Loucy (cell line): ENCODE results near the gene RNPEPL1.
A peak's percentile ranks its signal among the peaks of the same experiment; 100 is the strongest.

ENCODE experiments used
- H2AFZ ChIP-seq: fragments of 200-600 bp; sonication (generic); 2 replicates; pipeline ENCODE4 v1.6.0; 2016; ENCODE audit warnings: antibody characterized with exemption, mild to moderate bottlenecking, low read length, moderate library complexity
- H3F3A ChIP-seq: fragments of 200-600 bp; 2 replicates; pipeline ENCODE4 v1.6.0; 2016; ENCODE audit warnings: antibody characterized with exemption, low read depth, mild to moderate bottlenecking
- H3K27me3 ChIP-seq: fragments of 200-600 bp; sonication (generic); 2 replicates; pipeline ENCODE4 v1.6.1; 2014; ENCODE audit warnings: low read length, mild to moderate bottlenecking; ENCODE audit not compliant: insufficient read depth, poor library complexity, severe bottlenecking
- H3K36me3 ChIP-seq: fragments of 200-600 bp; sonication (generic); 2 replicates; pipeline ENCODE4 v1.6.1; 2016; ENCODE audit warnings: low read length; ENCODE audit not compliant: insufficient read depth
- H3K4me1 ChIP-seq: fragments of 200-600 bp; sonication (generic); 2 replicates; pipeline ENCODE4 v1.5.1; 2014; ENCODE audit warnings: low read length, mild to moderate bottlenecking; ENCODE audit not compliant: insufficient read depth, poor library complexity, severe bottlenecking
- H3K4me2 ChIP-seq: fragments of 200-600 bp; sonication (generic); 2 replicates; pipeline ENCODE4 v1.6.0; 2014; ENCODE audit warnings: antibody characterized with exemption, low read length, low read depth, mild to moderate bottlenecking; ENCODE audit not compliant: poor library complexity, severe bottlenecking
- H3K4me3 ChIP-seq: fragments of 200-600 bp; sonication (generic); 2 replicates; pipeline ENCODE4 v1.5.1; 2014; ENCODE audit warnings: low read length, mild to moderate bottlenecking, mixed read lengths; ENCODE audit not compliant: poor library complexity, severe bottlenecking
- H3K79me2 ChIP-seq: fragments of 200-600 bp; sonication (generic); 2 replicates; pipeline ENCODE4 v1.6.1; 2014; ENCODE audit warnings: low read length; ENCODE audit not compliant: insufficient read depth
- H3K9ac ChIP-seq: fragments of 200-600 bp; sonication (generic); 2 replicates; pipeline ENCODE4 v1.6.0; 2014; ENCODE audit warnings: mild to moderate bottlenecking, low read depth, low read length, moderate library complexity; ENCODE audit not compliant: poor library complexity, severe bottlenecking
- H3K9me2 ChIP-seq: fragments of 200-600 bp; sonication (generic); replicated peaks from 2 replicates; pipeline ENCODE4 v1.6.1; 2016; ENCODE audit warnings: low read depth, low read length, mixed read lengths
- H3K9me3 ChIP-seq: fragments of 200-600 bp; sonication (generic); 2 replicates; pipeline ENCODE4 v1.6.1; 2014; ENCODE audit warnings: mild to moderate bottlenecking, antibody characterized with exemption, low read length, low read depth; ENCODE audit not compliant: insufficient read depth
- H4K20me1 ChIP-seq: fragments of 200-600 bp; sonication (generic); 2 replicates; pipeline ENCODE4 v1.6.0; 2014; ENCODE audit warnings: antibody characterized with exemption, low read length, mild to moderate bottlenecking; ENCODE audit not compliant: insufficient read depth, poor library complexity, severe bottlenecking
- CTCF ChIP-seq: fragments of 200-600 bp; sonication (generic); conservative IDR thresholded peaks from 2 replicates; pipeline ENCODE4 v1.5.1; 2014; ENCODE audit warnings: mild to moderate bottlenecking, antibody characterized with exemption, low read length
- EZH2phosphoT487 ChIP-seq: fragments of 200-600 bp; IDR thresholded peaks from 2 replicates; pipeline ENCODE4 v1.6.1; 2018; ENCODE audit warnings: antibody characterized with exemption, mild to moderate bottlenecking, moderate library complexity, borderline replicate concordance

RNPEPL1 gene

GRCh38 chr2:240588669-240589068 is 20.4 kb downstream of the RNPEPL1 start:
- Histone ChIP-seq H3K4me2 (peak overlapping the region; percentile 97), H3K4me3 (peak overlapping the region; percentile 99), H2AFZ (no peak overlapping the region), H3K36me3 (peaks cover 3% of the 10 kb centered on the region; the same call in 1 of the 2 replicates), H4K20me1 (peaks cover 50% of the 10 kb centered on the region), H3K27me3 (no peaks in the 10 kb centered on the region), H3K9ac (peak overlapping the region; percentile 86), H3K9me3 (no peaks in the 10 kb centered on the region), H3K4me1 (peaks cover 34% of the 10 kb centered on the region), H3K9me2 (no peaks in the 10 kb centered on the region), H3F3A (no peaks in the 10 kb centered on the region), H3K79me2 (peaks cover 74% of the 10 kb centered on the region)
- TF ChIP-seq CTCF: no peak

GRCh38 chr2:240589375-240589774 is 21.1 kb downstream of the RNPEPL1 start:
- no peaks in the 10 kb centered on the region for H3K27me3 ChIP-seq
- H4K20me1 ChIP-seq: peaks cover 50% of the 10 kb centered on the region
- peak overlapping the region; percentile 86 for H3K9ac ChIP-seq
- peaks cover 3% of the 10 kb centered on the region; the same call in 1 of the 2 replicates for H3K36me3 ChIP-seq
- H3K9me2 ChIP-seq: no peaks in the 10 kb centered on the region
- peaks cover 27% of the 10 kb centered on the region for H3K4me1 ChIP-seq
- TF ChIP-seq EZH2phosphoT487 (no peak), CTCF (no peak)
- H3K9me3 ChIP-seq: no peaks in the 10 kb centered on the region
- H3K4me3 ChIP-seq: peak overlapping the region; percentile 99
- no peak overlapping the region for H2AFZ ChIP-seq
- peaks cover 72% of the 10 kb centered on the region for H3K79me2 ChIP-seq
- no peaks in the 10 kb centered on the region for H3F3A ChIP-seq
- H3K4me2 ChIP-seq: peak overlapping the region; percentile 97

GRCh38 chr2:240589850-240590525 is 21.7 kb downstream of the RNPEPL1 start:
- Histone ChIP-seq H3K4me2 (peak overlapping the region; percentile 97), H4K20me1 (peaks cover 48% of the 10 kb centered on the region)

More at GRCh38 chr2:240589850-240590525, 21.7 kb downstream of the RNPEPL1 start:
- Histone ChIP-seq H3K9me3 (no peaks in the 10 kb centered on the region), H3K9ac (no peak overlapping the region), H3K36me3 (peaks cover 3% of the 10 kb centered on the region; the same call in 1 of the 2 replicates), H2AFZ (no peak overlapping the region), H3F3A (no peaks in the 10 kb centered on the region), H3K27me3 (no peaks in the 10 kb centered on the region), H3K9me2 (no peaks in the 10 kb centered on the region), H3K4me3 (no peak overlapping the region), H3K4me1 (peaks cover 22% of the 10 kb centered on the region), H3K79me2 (peaks cover 70% of the 10 kb centered on the region)
- TF ChIP-seq CTCF (no peak), EZH2phosphoT487 (no peak)
